ENCODE measurements around the gene SAMD11. TPM values are rescaled to one million over a fixed set of nuclear protein-coding genes. Genes with fewer than 3 reads are reported as not detected.

The SAMD11 gene
- total RNA-seq, 1 experiment from 2014 or later = 11.5 TPM

DNA sequence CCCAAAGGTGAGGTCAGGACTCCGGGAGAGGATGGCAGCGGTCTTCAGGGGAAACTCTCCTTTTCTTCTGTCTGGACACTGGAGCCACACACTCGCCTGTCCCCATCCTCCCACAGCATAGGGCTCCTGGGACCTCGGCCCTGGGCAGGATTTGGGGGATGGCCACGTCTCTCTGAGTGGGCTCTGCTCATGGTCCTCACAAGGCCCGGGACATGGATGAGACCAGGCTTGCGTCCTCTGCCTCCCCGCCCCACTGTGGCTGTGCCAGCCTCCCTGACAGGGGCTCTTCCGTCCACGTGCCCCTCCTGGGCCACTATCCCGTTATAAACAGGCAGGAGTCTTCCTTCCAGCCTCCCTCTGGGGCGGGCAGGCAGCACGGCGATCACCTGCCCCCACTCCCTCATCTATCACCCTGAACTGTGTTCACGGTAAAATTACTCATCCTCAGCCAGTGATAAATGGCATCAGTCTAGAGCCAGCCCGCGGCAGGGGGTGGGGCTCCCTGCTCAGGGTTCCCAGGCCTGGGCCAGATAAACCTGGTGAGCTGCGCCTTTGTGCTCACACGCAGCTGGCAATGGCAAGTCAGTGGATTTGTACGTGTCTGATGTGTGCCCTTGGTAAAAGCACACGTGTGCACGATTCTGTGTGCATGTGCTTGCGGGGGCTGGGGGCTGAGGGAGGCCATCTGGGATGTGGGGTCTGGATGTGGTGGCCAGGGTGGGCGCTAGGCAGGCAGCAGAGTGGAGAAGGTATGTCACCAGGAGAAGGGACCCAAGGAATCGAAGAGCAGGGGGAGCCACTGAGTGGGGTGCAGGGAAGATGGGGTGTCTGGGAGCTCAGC, 12.6 kb upstream of the SAMD11 start:
- Histone ChIP-seq H3K79me2 (ENCODE audit: insufficient read depth, low read length) (no peaks in the 10 kb centered on the region), H3K9me3 (ENCODE audit: control insufficient read depth in 1 of 2, insufficient read depth in 1 of 2, low read depth in 1 of 2, low read length in 2 of 2) (no peaks in the 10 kb centered on the region), H3K9ac (ENCODE audit: low read length) (no peak overlapping the region), H4K20me1 (ENCODE audit: insufficient read depth) (no peaks in the 10 kb centered on the region), H3K4me1 (ENCODE audit: control insufficient read depth in 1 of 2, insufficient read depth in 2 of 2, low read length in 2 of 2) (peaks cover 29 to 40% of the 10 kb centered on the region in 2 experiments), H3K9me2 (ENCODE audit: insufficient read depth) (no peaks in the 10 kb centered on the region), H3K4me2 (ENCODE audit: low read length) (peak overlapping the region; percentile 53), H3K27me3 (ENCODE audit: insufficient read depth, low read length) (peaks cover 5% of the 10 kb centered on the region; the same call in 1 of the 2 replicates), H2AFZ (ENCODE audit: low read depth, low read length, poor library complexity, severe bottlenecking) (no peak overlapping the region), H3K36me3 (ENCODE audit: control insufficient read depth in 1 of 2, insufficient read depth in 2 of 2, low read length in 2 of 2) (no peaks in the 10 kb centered on the region), H3K4me3 (replicated peaks in 1 of 2; ENCODE audit: low read depth in 1 of 2, low read length in 2 of 2) (no peak overlapping the region), H3K27ac (ENCODE audit: low read depth, low read length) (no peak overlapping the region; the same call in 1 of the 2 replicates)
- ATAC-seq (peak; percentile 70), DNase-seq (ENCODE audit: low read depth, low spot score) (no peak)
- no TSS peak for BruUV-seq (replicated peaks)
- CTCF ChIA-PET = interaction anchor here (0.6 kb wide), 1 partner anchor 158 kb away, joined by 4 read pairs; no protein-coding TSS in a partner anchor
- RAD21 ChIA-PET (ENCODE audit: low non-redundant PET in 1 of 2, low total read pairs in 2 of 2, uncharacterized antibody in 2 of 2, unreplicated experiment in 2 of 2) = interaction anchor here in 1 of 2 experiments (1.0 kb wide), 1 partner anchor 29 kb away, joined by 3 read pairs; no protein-coding TSS in a partner anchor
- POLR2A ChIA-PET = no interaction called here
- intact Hi-C loops (cut with micrococcal nuclease) = no loop called here
- TF ChIP-seq EZH2phosphoT487 (IDR thresholded peaks at IDR 0.05; ENCODE audit: borderline replicate concordance) = no peak
- TF ChIP-seq ZFX (IDR thresholded peaks at IDR 0.05) = no peak
- no peak for TF ChIP-seq RAD21 (IDR thresholded peaks at IDR 0.05; ENCODE audit: low read depth)
- TF ChIP-seq POLR2A (IDR thresholded peaks at IDR 0.05; ENCODE audit: borderline replicate concordance, extremely low read depth, insufficient read depth, insufficient read length) = no peak
- TF ChIP-seq FOSL1 (IDR thresholded peaks at IDR 0.05; ENCODE audit: low read depth) = no peak
- TF ChIP-seq EZH2 (IDR thresholded peaks at IDR 0.05) = no peak
- TF ChIP-seq SRF (IDR thresholded peaks at IDR 0.05; ENCODE audit: low read depth) = no peak
- TF ChIP-seq SIN3A (IDR thresholded peaks at IDR 0.05; ENCODE audit: low read depth) = no peak
- no peak for TF ChIP-seq JUND (IDR thresholded peaks at IDR 0.05)
- TF ChIP-seq YY1 (IDR thresholded peaks at IDR 0.05; ENCODE audit: extremely low read depth, insufficient replicate concordance, low read depth, low read length) = no peak
- TF ChIP-seq ZBTB33 (IDR thresholded peaks at IDR 0.05; ENCODE audit: extremely low read depth, insufficient replicate concordance, low read length) = no peak
- TF ChIP-seq, protein P1, sequence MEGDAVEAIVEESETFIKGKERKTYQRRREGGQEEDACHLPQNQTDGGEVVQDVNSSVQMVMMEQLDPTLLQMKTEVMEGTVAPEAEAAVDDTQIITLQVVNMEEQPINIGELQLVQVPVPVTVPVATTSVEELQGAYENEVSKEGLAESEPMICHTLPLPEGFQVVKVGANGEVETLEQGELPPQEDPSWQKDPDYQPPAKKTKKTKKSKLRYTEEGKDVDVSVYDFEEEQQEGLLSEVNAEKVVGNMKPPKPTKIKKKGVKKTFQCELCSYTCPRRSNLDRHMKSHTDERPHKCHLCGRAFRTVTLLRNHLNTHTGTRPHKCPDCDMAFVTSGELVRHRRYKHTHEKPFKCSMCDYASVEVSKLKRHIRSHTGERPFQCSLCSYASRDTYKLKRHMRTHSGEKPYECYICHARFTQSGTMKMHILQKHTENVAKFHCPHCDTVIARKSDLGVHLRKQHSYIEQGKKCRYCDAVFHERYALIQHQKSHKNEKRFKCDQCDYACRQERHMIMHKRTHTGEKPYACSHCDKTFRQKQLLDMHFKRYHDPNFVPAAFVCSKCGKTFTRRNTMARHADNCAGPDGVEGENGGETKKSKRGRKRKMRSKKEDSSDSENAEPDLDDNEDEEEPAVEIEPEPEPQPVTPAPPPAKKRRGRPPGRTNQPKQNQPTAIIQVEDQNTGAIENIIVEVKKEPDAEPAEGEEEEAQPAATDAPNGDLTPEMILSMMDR (IDR thresholded peaks at IDR 0.05 in 2 of 3, conservative IDR thresholded peaks at IDR 0.05 in 1 of 3; ENCODE audit: borderline replicate concordance in 1 of 3, insufficient read depth in 1 of 3, low read depth in 2 of 3, low read length in 2 of 3) = no peak
